ENCODE data around the gene NUDT17.

Gene NUDT17, protein sequence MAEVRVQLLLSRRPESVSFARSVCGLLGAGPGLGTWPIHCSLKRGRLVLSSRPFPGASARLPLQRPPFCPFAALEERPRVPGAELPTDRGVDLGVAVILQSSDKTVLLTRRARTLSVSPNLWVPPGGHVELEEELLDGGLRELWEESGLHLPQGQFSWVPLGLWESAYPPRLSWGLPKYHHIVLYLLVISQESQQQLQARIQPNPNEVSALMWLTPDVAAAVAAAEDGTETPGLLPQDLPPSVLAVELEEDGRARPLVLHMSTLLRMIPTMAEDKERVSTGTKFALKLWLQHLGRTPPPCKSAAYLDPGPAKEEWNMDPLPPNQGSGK

GRCh38 chr1:145845514-145846161, at the start of gene NUDT17:
NUDT17 (plus strand) TSS chr1:145845630; CDS start chr1:145845641, 11 bp downstream.
- no peaks in the 10 kb centered on the region for H3K79me2 ChIP-seq (ENCODE audit: insufficient read depth, low read length)
- H3K4me3 ChIP-seq (ENCODE audit: low read depth in 1 of 2, low read length in 2 of 2), result peak within 1 kb of the TSS; percentile 42 to 80
- no peaks in the 10 kb centered on the region for H3K27me3 ChIP-seq (ENCODE audit: insufficient read depth, low read length, poor library complexity)
- H3K4me2 ChIP-seq (ENCODE audit: insufficient read depth, low read length), result peak within 1 kb of the TSS; percentile 92
- H4K20me1 ChIP-seq (ENCODE audit: insufficient read depth, low read length), result no peaks in the 10 kb centered on the region
- TF ChIP-seq EZH2 (IDR thresholded peaks at IDR 0.05; ENCODE audit: borderline replicate concordance, low read depth, low read length, severe bottlenecking), result no peak
- peak; percentile 94 for TF ChIP-seq CTCF (IDR thresholded peaks at IDR 0.05; ENCODE audit: borderline replicate concordance, extremely low read depth, low read length, poor library complexity, severe bottlenecking)
- peak within 1 kb of the TSS; percentile 71 for H3K9ac ChIP-seq (ENCODE audit: low read depth, low read length)
- no peaks in the 10 kb centered on the region for H3K9me3 ChIP-seq (ENCODE audit: insufficient read depth, low read length, severe bottlenecking)
- peak; percentile 85 for ATAC-seq (ENCODE audit: insufficient read depth, low read depth)
- peaks cover 57% of the 10 kb centered on the region for H3K36me3 ChIP-seq (ENCODE audit: insufficient read depth, low read length)
- H3K27ac ChIP-seq (ENCODE audit: low read length), result peak within 1 kb of the TSS; percentile 71
- peak within 1 kb of the TSS; percentile 95 for H2AFZ ChIP-seq (ENCODE audit: low read depth, low read length)
- DNase-seq, result peak; percentile 78
- peaks cover 20% of the 10 kb centered on the region for H3K4me1 ChIP-seq (ENCODE audit: insufficient read depth, low read length)

DNA sequence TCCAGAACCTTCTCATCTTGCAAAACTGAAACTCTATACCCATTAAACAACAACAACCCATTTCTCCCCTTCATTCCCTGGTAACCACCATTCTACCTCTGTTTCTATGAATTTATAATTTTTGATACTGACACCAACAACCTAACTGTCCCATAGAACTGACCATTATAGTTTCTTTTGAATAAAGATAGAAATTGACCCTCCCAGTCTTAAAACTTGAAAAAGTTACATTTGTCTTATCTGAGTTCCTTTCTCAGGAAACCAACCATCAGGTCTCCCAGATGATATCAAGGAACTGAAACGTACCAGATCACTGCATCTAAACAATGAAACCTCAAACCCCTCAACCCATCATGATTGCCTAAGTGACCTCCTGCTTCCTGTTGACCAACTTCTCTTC, 48.7 kb upstream of the NUDT17 start:
- Histone ChIP-seq H3K27ac (ENCODE audit: low read length) (no peak overlapping the region), H3K36me3 (ENCODE audit: insufficient read depth, low read length) (0 out of 2 replicates have a peak, but pooled peaks cover 5% of the 10 kb centered on the region), H3K79me2 (ENCODE audit: insufficient read depth, low read length) (peaks cover 81% of the 10 kb centered on the region), H3K4me3 (ENCODE audit: low read depth in 1 of 2, low read length in 2 of 2) (no peak overlapping the region), H3K4me2 (ENCODE audit: insufficient read depth, low read length) (no peak overlapping the region), H2AFZ (ENCODE audit: low read depth, low read length) (no peak overlapping the region), H3K9ac (ENCODE audit: low read depth, low read length) (no peak overlapping the region), H4K20me1 (ENCODE audit: insufficient read depth, low read length) (peaks cover 4% of the 10 kb centered on the region; the same call in 1 of the 2 replicates), H3K9me3 (ENCODE audit: insufficient read depth, low read length, severe bottlenecking) (peaks cover 22% of the 10 kb centered on the region), H3K27me3 (ENCODE audit: insufficient read depth, low read length, poor library complexity) (no peaks in the 10 kb centered on the region), H3K4me1 (ENCODE audit: insufficient read depth, low read length) (no peaks in the 10 kb centered on the region)
- no peak for DNase-seq
- ATAC-seq (ENCODE audit: insufficient read depth, low read depth), result no peak
- no peak for TF ChIP-seq EZH2 (IDR thresholded peaks at IDR 0.05; ENCODE audit: borderline replicate concordance, low read depth, low read length, severe bottlenecking)
- no peak for TF ChIP-seq CTCF (IDR thresholded peaks at IDR 0.05; ENCODE audit: borderline replicate concordance, extremely low read depth, low read length, poor library complexity, severe bottlenecking)

DNA sequence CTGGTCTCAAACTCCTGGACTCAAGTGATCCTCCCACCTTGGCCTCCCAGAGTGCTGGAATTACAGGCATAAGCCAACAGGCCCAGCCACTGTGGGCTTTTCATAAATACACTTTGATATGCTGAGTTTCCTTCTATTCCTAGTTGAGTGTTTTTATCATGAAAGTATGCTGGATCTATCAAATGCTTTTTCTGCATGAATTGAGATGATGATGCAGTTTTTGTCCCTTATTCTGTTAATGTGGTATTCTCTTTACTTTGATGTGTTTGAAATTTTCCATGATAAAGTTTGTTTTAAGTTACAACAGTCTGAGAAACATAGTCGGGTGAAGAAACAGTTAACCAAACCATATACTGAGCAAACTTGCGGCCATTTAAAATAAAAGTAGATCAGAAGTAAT, 45.6 kb upstream of the NUDT17 start:
- H3K27ac ChIP-seq (ENCODE audit: low read length), result no peak overlapping the region
- H3K4me3 ChIP-seq (ENCODE audit: low read depth in 1 of 2, low read length in 2 of 2), result no peak overlapping the region
- TF ChIP-seq EZH2 (IDR thresholded peaks at IDR 0.05; ENCODE audit: borderline replicate concordance, low read depth, low read length, severe bottlenecking) (no peak), CTCF (IDR thresholded peaks at IDR 0.05; ENCODE audit: borderline replicate concordance, extremely low read depth, low read length, poor library complexity, severe bottlenecking) (no peak)
- H3K9me3 ChIP-seq (ENCODE audit: insufficient read depth, low read length, severe bottlenecking), result peaks cover 22% of the 10 kb centered on the region
- no peaks in the 10 kb centered on the region for H3K4me1 ChIP-seq (ENCODE audit: insufficient read depth, low read length)
- H3K9ac ChIP-seq (ENCODE audit: low read depth, low read length), result no peak overlapping the region
- peaks cover 7% of the 10 kb centered on the region; the same call in 1 of the 2 replicates for H4K20me1 ChIP-seq (ENCODE audit: insufficient read depth, low read length)
- ATAC-seq (ENCODE audit: insufficient read depth, low read depth), result no peak
- H3K36me3 ChIP-seq (ENCODE audit: insufficient read depth, low read length), result 0 out of 2 replicates have a peak, but pooled peaks cover 2% of the 10 kb centered on the region
- peaks cover 94% of the 10 kb centered on the region for H3K79me2 ChIP-seq (ENCODE audit: insufficient read depth, low read length)
- no peak overlapping the region for H2AFZ ChIP-seq (ENCODE audit: low read depth, low read length)
- no peak overlapping the region for H3K4me2 ChIP-seq (ENCODE audit: insufficient read depth, low read length)
- DNase-seq, result no peak
- H3K27me3 ChIP-seq (ENCODE audit: insufficient read depth, low read length, poor library complexity), result no peaks in the 10 kb centered on the region

All from DND-41 (cell line).